ENCODE results near the gene KCNQ1. TPM values are rescaled to one million over a fixed set of nuclear protein-coding genes. Genes with fewer than 3 reads are reported as not detected.

The KCNQ1 gene
- total RNA-seq, 2 donors from 2014 or later, result 18.6 to 25.5 TPM

DNA sequence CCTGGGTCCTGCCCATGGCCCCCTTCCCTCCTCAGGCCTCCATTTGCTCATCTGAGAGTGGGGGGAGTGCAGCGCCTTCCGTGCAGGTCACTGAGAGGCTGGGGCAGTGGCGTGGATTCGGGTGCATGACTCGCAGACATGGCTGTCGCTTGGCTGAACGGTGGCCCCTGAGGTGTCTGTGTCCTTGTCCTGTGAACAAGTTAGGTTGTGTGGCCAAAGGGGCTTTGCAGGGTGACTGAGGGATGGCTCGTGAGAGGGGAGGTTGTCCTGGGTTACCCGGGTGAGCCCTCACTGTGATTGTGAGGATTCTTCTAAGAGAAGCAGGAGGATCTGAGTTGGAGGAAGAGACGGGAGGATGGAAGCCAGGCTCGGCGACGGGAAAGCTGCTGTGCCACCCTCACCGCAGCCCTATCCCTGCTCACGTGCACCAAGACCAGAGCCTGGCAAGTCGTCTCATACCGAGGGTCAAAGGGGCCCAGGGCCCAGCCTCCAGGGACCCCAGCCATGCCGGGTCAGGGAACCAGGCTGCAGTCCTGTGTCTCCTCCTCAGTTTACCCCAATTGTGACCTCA is 79.1 kb downstream of the KCNQ1 start:
- Mint-ChIP-seq H3K4me1 (peaks cover 28% of the 10 kb centered on the region), H3K36me3 (ENCODE audit: low read depth) (no peaks in the 10 kb centered on the region), H3K27ac (no peak overlapping the region), H3K27me3 (no peaks in the 10 kb centered on the region), H3K4me3 (no peak overlapping the region)
- no peaks in the 10 kb centered on the region for H3K9me3 ChIP-seq (ENCODE audit: control insufficient read depth, low read length, poor library complexity, severe bottlenecking)
- peak in 2 of 3 donors; percentile 3 to 4 for DNase-seq
- ATAC-seq, result no peak

DNA sequence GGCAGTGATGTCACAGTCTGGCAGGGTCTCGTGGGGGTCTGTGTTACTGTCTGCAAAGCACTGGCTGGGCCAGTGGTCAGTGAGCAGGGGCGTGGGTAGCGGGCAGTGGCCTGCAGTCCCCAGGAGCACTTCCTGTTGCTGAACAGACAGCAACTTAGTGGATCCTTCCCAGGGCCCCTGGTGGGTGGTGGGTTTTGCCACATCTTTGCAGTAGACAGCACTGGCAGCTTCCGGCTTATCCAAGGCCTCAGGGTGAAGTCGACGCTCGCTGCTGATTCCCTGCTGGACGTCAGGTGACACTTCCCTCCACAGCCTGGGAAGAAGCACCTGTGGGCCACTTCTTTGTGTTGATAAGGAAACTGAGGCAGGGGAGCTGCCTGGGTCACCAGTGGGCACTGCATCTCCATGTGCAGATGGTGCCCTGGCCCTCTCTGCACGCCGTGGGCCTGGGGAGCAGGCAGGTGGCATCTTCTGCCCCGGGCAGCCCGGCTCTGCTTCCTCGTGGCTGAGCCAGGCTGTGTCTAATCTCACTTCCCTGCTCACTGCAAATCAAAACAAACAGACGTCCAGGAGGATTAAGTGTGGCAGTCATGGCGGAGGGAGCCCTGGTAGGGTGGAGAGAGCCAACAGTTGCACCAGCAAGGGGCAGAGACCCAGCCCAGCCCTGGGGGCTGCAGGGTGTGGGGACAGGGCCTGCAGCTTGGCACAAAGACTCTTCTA is 79.8 kb downstream of the KCNQ1 start:
- no peaks in the 10 kb centered on the region for H3K27me3 Mint-ChIP-seq
- no peaks in the 10 kb centered on the region for H3K9me3 ChIP-seq (ENCODE audit: control insufficient read depth, low read length, poor library complexity, severe bottlenecking)
- H3K4me3 Mint-ChIP-seq, result no peak overlapping the region
- no peak overlapping the region for H3K27ac Mint-ChIP-seq
- H3K36me3 Mint-ChIP-seq (ENCODE audit: low read depth), result no peaks in the 10 kb centered on the region
- ATAC-seq (no peak), DNase-seq (peak in 2 of 3 donors; percentile 4 to 6)
- H3K4me1 Mint-ChIP-seq, result peaks cover 28% of the 10 kb centered on the region

DNA sequence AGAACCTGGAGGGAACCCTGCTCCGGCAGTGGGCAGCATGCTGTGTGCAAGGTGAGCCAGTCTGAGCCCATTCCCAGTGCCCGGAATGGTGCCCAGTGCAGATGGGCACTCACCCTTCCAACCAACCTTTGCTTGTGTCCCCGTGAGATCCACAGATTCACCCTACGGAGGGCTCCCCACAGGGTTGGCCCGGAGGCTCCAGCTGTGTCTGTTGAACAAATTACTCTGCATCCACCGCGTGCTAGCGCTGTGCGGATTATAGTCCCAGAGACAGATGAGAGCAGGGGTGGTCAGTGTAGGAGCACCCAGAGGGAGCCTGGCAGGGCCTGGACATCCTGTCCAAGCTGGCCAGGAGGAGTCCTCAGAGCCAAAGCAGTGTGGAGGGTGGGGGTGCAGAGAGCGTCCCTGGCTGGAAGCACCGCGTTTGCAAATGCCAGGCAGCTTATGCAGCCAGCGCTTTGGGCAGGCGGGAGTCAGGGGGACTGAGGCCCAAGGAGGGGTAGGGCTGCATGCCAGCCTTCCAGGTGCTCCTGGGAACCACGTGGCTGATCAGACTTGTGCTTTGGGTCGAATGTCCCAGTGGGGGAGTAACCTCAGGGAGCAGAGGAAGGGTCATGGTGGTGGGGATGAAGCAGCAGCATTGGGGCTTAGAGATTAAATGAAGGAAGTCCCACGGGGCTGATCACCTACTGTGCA is 80.5 kb downstream of the KCNQ1 start:
- peak in 2 of 3 donors; percentile 4 to 7 for DNase-seq
- peak overlapping the region; percentile 79 for H3K27ac Mint-ChIP-seq

DNA sequence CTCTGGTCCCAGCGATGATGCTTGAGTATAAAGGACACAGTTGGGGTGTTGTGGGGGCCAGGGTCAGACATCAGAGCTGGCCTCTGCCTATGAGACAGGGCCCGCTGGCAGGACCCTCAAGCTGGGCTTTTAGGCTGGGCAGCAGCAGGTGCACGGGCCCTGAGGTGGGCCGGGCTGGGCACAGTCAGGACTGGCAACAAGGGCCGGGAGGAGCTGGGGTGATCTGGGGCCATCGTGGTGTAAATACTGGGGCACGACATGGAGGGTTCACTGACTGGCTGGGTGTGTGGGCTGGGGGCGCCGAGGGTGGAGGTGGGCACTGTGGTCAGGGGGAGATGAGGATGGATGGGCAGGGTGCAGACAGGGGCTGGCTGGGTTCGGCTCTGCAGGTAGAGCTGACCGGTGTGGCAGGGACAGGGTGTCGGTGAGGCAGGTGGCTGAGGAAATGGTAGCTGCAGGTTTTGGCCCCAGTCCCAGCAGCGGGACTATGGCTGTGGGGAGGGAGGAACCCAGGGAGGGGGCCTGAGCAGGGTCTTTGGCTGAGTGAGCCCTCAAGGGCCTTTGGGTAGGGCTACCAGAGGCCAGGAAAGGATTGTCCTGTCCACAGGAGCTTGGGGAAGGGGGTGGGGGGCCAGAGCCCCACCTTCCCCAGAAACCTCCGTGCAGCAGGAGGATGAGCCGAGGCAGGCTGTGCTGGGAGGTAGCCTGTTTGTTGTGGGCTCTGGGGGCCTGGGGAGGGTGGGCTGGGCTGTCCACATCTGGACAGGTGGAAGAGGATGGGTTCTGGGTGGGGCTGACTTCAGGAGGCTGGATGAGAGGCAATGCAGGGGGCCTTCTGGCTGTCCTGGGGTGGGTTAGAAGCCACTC is 81.4 kb downstream of the KCNQ1 start:
- H3K4me1 Mint-ChIP-seq, result peaks cover 27% of the 10 kb centered on the region
- no peaks in the 10 kb centered on the region for H3K9me3 ChIP-seq (ENCODE audit: control insufficient read depth, low read length, poor library complexity, severe bottlenecking)
- ATAC-seq, result no peak
- H3K4me3 Mint-ChIP-seq, result peak overlapping the region; percentile 82
- H3K27me3 Mint-ChIP-seq, result no peaks in the 10 kb centered on the region
- H3K36me3 Mint-ChIP-seq (ENCODE audit: low read depth), result no peaks in the 10 kb centered on the region
- DNase-seq, result peak in 1 of 3 donors; percentile 6
- peak overlapping the region; percentile 79 for H3K27ac Mint-ChIP-seq

More for the DNA sequence above, 80.5 kb downstream of the KCNQ1 start:
- no peaks in the 10 kb centered on the region for H3K36me3 Mint-ChIP-seq (ENCODE audit: low read depth)
- no peak for ATAC-seq
- H3K4me3 Mint-ChIP-seq, result no peak overlapping the region
- no peaks in the 10 kb centered on the region for H3K27me3 Mint-ChIP-seq
- H3K9me3 ChIP-seq (ENCODE audit: control insufficient read depth, low read length, poor library complexity, severe bottlenecking), result no peaks in the 10 kb centered on the region
- peaks cover 28% of the 10 kb centered on the region for H3K4me1 Mint-ChIP-seq

DNA sequence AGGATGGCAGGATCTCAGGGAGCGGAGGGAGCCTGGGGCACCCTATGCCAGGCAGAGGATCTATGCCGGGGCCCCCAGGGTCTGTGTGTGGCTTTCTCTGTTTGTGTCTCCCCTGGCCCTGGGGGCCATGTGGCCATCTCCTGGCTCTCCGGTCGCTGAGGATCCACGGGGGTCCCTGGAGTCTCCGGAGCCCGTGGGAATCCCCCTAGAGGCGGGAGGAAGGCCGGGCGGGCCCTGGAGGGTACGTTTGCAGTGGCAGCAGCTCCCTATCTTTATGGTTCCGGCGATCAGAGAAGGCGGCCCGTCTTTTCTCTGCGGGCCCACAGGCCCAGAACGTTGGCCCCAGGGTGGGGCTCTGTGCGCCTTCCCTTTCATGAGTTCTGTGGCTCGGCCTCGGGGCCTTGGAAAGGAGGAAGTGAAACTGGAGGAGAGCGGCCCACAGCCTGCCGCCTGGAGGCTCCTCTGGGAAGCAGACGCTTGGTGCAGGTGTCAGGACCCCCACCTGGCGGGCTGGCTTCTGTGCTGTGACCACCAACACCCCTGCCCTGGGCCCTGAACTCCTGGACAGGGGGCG is 82.1 kb downstream of the KCNQ1 start:
- peak overlapping the region; percentile 82 for H3K4me3 Mint-ChIP-seq
- H3K27ac Mint-ChIP-seq, result peak overlapping the region; percentile 79
- no peaks in the 10 kb centered on the region for H3K27me3 Mint-ChIP-seq
- peaks cover 26% of the 10 kb centered on the region for H3K4me1 Mint-ChIP-seq
- H3K36me3 Mint-ChIP-seq (ENCODE audit: low read depth), result no peaks in the 10 kb centered on the region
- H3K9me3 ChIP-seq (ENCODE audit: control insufficient read depth, low read length, poor library complexity, severe bottlenecking), result no peaks in the 10 kb centered on the region
- DNase-seq (peak in 2 of 3 donors; percentile 7 to 9), ATAC-seq (peak; percentile 63)

DNA sequence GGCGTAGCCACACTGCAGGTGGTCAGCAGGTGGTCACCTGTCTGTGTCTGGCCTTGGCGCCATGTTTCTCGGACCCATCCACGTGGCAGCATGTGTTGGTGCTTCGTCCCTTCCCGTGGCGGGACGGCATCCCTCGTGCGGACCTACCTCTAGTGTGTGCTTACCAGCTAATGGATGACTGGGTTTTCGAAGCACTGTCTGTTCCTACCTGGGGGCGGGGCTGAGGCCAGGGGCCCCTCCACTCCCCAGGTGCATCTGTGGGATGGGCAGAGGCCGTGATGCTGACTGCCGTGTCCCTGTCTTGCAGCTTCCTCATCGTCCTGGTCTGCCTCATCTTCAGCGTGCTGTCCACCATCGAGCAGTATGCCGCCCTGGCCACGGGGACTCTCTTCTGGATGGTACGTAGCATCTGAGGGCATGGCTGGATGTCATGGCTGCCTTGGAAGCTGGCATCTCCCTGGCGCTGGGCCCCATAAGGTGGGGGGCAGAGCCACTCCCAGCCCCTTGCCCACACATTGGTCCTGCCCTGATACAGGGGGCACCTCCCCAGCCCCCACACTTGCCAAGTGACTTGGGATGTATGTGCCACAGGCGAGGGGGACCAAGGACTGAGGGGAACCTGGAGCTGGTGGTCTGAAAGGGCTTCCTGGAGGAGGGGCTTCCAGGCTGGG is 82.9 kb downstream of the KCNQ1 start:
- no peaks in the 10 kb centered on the region for H3K27me3 Mint-ChIP-seq
- H3K9me3 ChIP-seq (ENCODE audit: control insufficient read depth, low read length, poor library complexity, severe bottlenecking), result no peaks in the 10 kb centered on the region
- peaks cover 26% of the 10 kb centered on the region for H3K4me1 Mint-ChIP-seq
- peak overlapping the region; percentile 79 for H3K27ac Mint-ChIP-seq
- DNase-seq (peak in 2 of 3 donors; percentile 2 to 8), ATAC-seq (no peak)
- no peak overlapping the region for H3K4me3 Mint-ChIP-seq
- no peaks in the 10 kb centered on the region for H3K36me3 Mint-ChIP-seq (ENCODE audit: low read depth)

DNA sequence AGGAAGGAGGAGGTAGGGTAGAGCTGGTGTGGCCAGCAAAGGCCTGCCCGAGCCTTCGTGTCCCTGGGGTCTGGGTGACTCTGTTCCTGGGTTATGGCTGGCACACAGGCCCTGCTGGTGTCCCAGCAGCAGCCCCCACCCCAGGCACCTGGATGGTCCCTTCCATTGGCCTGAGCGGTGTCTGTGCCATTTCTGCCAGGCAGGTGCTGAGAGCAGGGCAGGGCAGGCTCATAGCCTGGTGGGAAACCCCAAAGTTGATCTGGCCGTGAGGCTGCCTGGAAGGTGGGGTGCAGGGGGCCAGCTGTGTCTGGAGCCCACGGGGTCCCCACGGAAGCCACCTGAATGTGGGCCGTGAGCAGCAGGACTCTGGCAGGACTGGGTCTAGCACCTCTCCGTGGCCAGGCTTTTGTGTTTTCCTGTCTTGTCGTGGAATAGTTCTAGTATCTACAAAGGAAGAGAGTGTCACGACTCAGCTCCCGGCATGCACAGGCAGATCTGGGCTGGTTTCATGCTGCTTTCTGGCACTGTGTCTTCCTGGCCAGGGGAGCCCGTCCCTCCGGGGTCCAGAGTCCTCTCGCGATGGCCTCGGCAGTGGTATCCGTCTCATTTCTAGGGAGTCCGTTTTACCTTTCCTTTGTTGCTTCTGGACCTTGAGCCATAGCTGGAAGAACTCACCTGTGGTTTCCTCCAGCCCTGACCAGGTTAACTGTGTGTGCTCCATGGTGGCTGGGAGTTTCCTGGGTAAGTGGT is 83.7 kb downstream of the KCNQ1 start:
- no peak overlapping the region for H3K27ac Mint-ChIP-seq
- H3K4me3 Mint-ChIP-seq, result no peak overlapping the region
- DNase-seq (peak in 2 of 3 donors; percentile 1 to 8), ATAC-seq (no peak)
- no peaks in the 10 kb centered on the region for H3K36me3 Mint-ChIP-seq (ENCODE audit: low read depth)
- no peaks in the 10 kb centered on the region for H3K9me3 ChIP-seq (ENCODE audit: control insufficient read depth, low read length, poor library complexity, severe bottlenecking)
- H3K4me1 Mint-ChIP-seq, result peaks cover 31% of the 10 kb centered on the region
- H3K27me3 Mint-ChIP-seq, result no peaks in the 10 kb centered on the region

DNA sequence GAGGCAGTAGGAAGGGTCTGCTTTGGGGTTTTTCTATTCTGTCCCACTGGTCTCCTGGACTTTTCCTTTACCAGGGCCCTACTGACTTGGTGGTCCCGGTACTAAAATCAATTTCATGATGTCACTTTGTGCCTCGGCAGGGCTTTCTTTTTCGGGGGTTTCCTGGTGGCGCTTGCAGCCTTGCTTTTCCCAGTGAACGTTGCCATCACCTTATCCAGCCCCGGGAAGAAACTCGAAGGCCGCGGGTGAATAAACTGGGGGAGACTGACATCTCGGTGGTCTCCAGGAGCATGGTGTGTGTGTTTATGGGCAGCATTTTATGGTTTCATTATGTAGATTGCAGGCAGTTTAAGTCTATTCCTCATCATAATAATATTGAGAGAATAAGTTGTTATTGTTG is 84.4 kb downstream of the KCNQ1 start:
- Mint-ChIP-seq H3K36me3 (ENCODE audit: low read depth) (no peaks in the 10 kb centered on the region), H3K4me3 (no peak overlapping the region), H3K4me1 (peaks cover 31% of the 10 kb centered on the region), H3K27me3 (no peaks in the 10 kb centered on the region), H3K27ac (no peak overlapping the region)
- no peaks in the 10 kb centered on the region for H3K9me3 ChIP-seq (ENCODE audit: control insufficient read depth, low read length, poor library complexity, severe bottlenecking)
- DNase-seq, result no peak
- no peak for ATAC-seq

DNA sequence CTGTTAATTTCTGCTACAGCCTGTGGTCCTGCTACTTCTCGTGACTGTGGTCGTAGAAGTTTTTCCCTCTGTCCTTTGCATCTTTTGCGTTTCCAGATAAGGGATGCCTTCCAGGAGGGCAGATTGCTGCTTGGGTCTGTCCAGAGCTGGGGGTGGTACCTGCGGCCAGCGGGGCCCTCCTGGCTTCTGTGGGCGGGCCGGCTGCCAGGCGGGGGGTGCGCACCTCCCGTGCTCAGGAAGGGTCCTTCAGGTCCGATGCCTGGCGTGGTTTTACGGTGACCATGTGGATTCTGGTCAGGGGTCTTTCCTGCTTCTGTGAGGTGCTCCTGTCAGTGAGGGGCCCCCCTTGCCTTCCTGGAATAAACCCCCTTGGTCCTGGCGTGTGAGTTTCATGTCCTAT is 84.8 kb downstream of the KCNQ1 start:
- Mint-ChIP-seq H3K27me3 (no peaks in the 10 kb centered on the region), H3K36me3 (ENCODE audit: low read depth) (no peaks in the 10 kb centered on the region), H3K4me1 (peaks cover 30% of the 10 kb centered on the region), H3K4me3 (no peak overlapping the region), H3K27ac (no peak overlapping the region)
- DNase-seq, result peak in 1 of 3 donors; percentile 1
- no peaks in the 10 kb centered on the region for H3K9me3 ChIP-seq (ENCODE audit: control insufficient read depth, low read length, poor library complexity, severe bottlenecking)
- ATAC-seq, result no peak

DNA sequence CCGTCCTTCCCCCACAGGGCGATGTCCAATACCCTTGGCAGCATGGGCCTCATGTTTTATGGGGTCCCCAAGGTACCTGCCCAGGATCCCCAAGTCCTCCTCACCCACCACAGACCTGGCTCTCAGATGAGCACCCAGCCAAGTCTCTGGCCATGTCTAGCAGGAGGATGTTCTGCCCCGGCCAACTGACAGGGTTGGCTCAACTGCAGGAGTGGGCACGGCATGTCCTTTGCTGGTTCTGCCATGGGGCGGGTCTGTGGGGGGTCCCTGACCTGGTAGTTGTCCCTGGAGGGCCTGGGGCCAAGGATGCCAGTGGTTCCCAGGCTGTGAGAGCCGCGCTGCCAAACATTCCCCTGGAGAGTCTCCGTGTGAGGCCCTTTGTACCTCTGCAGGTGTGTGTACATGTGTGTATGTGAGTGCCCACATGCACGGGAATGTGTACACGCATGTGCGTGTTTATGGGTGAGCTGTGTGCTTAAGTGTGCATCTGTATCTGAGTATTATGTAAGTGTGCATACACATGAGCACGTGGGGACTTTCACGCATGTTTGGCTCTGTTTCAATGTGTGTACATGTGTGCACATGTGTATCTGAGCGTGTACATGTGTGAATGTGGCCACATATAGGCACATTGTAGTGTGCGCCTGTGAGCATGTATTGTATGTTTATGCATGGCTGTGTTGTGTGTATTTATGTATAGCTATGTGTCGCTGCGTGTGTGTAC is 85.5 kb downstream of the KCNQ1 start:
- DNase-seq, result peak in 1 of 3 donors; percentile 1
- no peaks in the 10 kb centered on the region for H3K27me3 Mint-ChIP-seq
- no peak overlapping the region for H3K4me3 Mint-ChIP-seq
- no peak for ATAC-seq
- no peaks in the 10 kb centered on the region for H3K36me3 Mint-ChIP-seq (ENCODE audit: low read depth)
- H3K9me3 ChIP-seq (ENCODE audit: control insufficient read depth, low read length, poor library complexity, severe bottlenecking), result no peaks in the 10 kb centered on the region
- H3K4me1 Mint-ChIP-seq, result peaks cover 26% of the 10 kb centered on the region
- no peak overlapping the region for H3K27ac Mint-ChIP-seq

DNA sequence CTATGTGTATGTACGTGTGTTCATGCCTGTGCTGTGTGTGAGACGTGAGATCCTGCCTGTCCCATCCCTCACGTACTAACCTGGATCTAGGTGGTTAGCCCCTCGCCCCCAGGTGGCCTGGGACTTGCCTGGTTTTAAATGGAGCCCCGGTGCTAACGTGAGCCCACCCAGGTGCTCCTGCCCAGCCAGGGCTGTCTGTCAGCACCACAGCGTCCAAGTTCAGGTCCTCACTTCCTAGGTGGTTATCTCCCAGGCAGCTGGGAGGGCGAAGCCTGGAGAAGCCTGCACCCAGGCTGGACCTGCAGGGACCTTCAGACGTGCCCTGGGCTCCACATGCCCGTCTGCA is 86.0 kb downstream of the KCNQ1 start:
- peak in 1 of 3 donors; percentile 5 for DNase-seq
- peaks cover 24% of the 10 kb centered on the region for H3K4me1 Mint-ChIP-seq
- H3K36me3 Mint-ChIP-seq (ENCODE audit: low read depth), result no peaks in the 10 kb centered on the region
- no peaks in the 10 kb centered on the region for H3K27me3 Mint-ChIP-seq
- H3K27ac Mint-ChIP-seq, result no peak overlapping the region
- H3K9me3 ChIP-seq (ENCODE audit: control insufficient read depth, low read length, poor library complexity, severe bottlenecking), result no peaks in the 10 kb centered on the region
- no peak for ATAC-seq
- no peak overlapping the region for H3K4me3 Mint-ChIP-seq
